Adrenal gland (tissue), 5 donors: ENCODE data around the gene AHSP.

Source experiments
- CTCF ChIP-seq, 6 experiments: fragments of 450-650 bp in 4 of 6; fragments of 200-600 bp in 2 of 6; sonication (generic) in 1 of 6; IDR thresholded peaks; 1 replicate in 5 of 6; 2 replicates in 1 of 6; pipeline versions ENCODE4 v1.5.1 to v1.8.0; 2016 to 2021; ENCODE audit warnings: antibody characterized with exemption in 6 of 6, mild to moderate bottlenecking in 2 of 6, moderate library complexity in 1 of 6
- POLR2A ChIP-seq, 2 donors: fragments of 450-650 bp; IDR thresholded peaks; one replicate each; pipeline ENCODE4 v1.6.1; 2017; ENCODE audit warnings: antibody characterized with exemption in 2 of 2, mild to moderate bottlenecking in 2 of 2, moderate library complexity in 1 of 2
- donor health status: DM: no; HTN: no; CAD: no.

- TF ChIP-seq POLR2A (IDR thresholded peaks at IDR 0.05) (no peak), CTCF (IDR thresholded peaks at IDR 0.05) (no peak)
Observed at GRCh38 chr16:31522071-31522470, 5.6 kb upstream of the AHSP start.
